Neural progenitor cell (in vitro differentiated cells): ENCODE data around the gene PCSK2. TPM values are rescaled to one million over a fixed set of nuclear protein-coding genes. Genes with fewer than 3 reads are reported as not detected.

ENCODE experiments used
- DNase-seq: peaks from one replicate; pipeline ENCODE4 v3.0.0-alpha.2; 2016; ENCODE audit warnings: low spot score
- H2AFZ ChIP-seq: fragments of 200-600 bp; sonication (generic); replicated peaks from 2 replicates; pipeline ENCODE4 v1.6.1; 2016; ENCODE audit warnings: antibody characterized with exemption
- H3F3A ChIP-seq: fragments of 200-600 bp; sonication (generic); 2 replicates; pipeline ENCODE4 v1.6.1; 2016; ENCODE audit warnings: antibody characterized with exemption, low read depth
- H3K27ac ChIP-seq: fragments of 200-600 bp; sonication (generic); 2 replicates; pipeline ENCODE4 v1.5.1; 2016; ENCODE audit warnings: mild to moderate bottlenecking
- H3K27me3 ChIP-seq: fragments of 200-600 bp; sonication (generic); 2 replicates; pipeline ENCODE4 v1.6.1; 2016; ENCODE audit warnings: mild to moderate bottlenecking, moderate library complexity
- H3K36me3 ChIP-seq: fragments of 200-600 bp; sonication (generic); 2 replicates; pipeline ENCODE4 v1.5.1; 2016
- H3K4me1 ChIP-seq: fragments of 200-600 bp; sonication (generic); 2 replicates; pipeline ENCODE4 v1.6.1; 2016; ENCODE audit warnings: mixed run types
- H3K4me2 ChIP-seq: fragments of 200-600 bp; sonication (generic); 2 replicates; pipeline ENCODE4 v1.6.1; 2016
- H3K4me3 ChIP-seq: fragments of 200-600 bp; sonication (generic); 2 replicates; pipeline ENCODE4 v1.5.1; 2016
- H3K79me2 ChIP-seq: fragments of 200-600 bp; sonication (generic); 2 replicates; pipeline ENCODE4 v1.6.1; 2016; ENCODE audit warnings: low read depth
- H3K9ac ChIP-seq: fragments of 200-600 bp; sonication (generic); 2 replicates; pipeline ENCODE4 v1.6.1; 2016
- H3K9me3 ChIP-seq: fragments of 200-600 bp; sonication (generic); 2 replicates; pipeline ENCODE4 v1.5.1; 2016; ENCODE audit warnings: low read depth
- H4K20me1 ChIP-seq: fragments of 200-600 bp; sonication (generic); 2 replicates; pipeline ENCODE4 v1.6.1; 2016; ENCODE audit warnings: low read depth
- H3K27ac Mint-ChIP-seq: 3 replicates; pipeline ENCODE4 v1.8.0; 2021; ENCODE audit warnings: mixed read lengths
- H3K27me3 Mint-ChIP-seq: 2 replicates; pipeline ENCODE4 v1.8.0; 2022; ENCODE audit warnings: low read depth, mild to moderate bottlenecking, inconsistent platforms, moderate library complexity, mixed read lengths; ENCODE audit not compliant: insufficient read depth
- H3K36me3 Mint-ChIP-seq: 3 replicates; pipeline ENCODE4 v1.8.0; 2021; ENCODE audit warnings: mixed read lengths
- H3K4me1 Mint-ChIP-seq: 3 replicates; pipeline ENCODE4 v1.8.0; 2021; ENCODE audit warnings: mixed read lengths
- H3K4me3 Mint-ChIP-seq: 3 replicates; pipeline ENCODE4 v1.8.0; 2021; ENCODE audit warnings: mild to moderate bottlenecking, moderate library complexity, mixed read lengths
- H3K9me3 Mint-ChIP-seq: 3 replicates; pipeline ENCODE4 v1.8.0; 2020; ENCODE audit warnings: mixed read lengths
- EZH2 ChIP-seq: fragments of 200-600 bp; sonication (generic); IDR thresholded peaks from 2 replicates; pipeline ENCODE4 v1.6.1; 2017; ENCODE audit warnings: antibody characterized with exemption, mild to moderate bottlenecking, moderate library complexity
- EZH2phosphoT487 ChIP-seq: fragments of 200-600 bp; sonication (generic); IDR thresholded peaks from 2 replicates; pipeline ENCODE4 v1.6.1; 2017; ENCODE audit warnings: antibody characterized with exemption
- total RNA-seq: library from RNA; depleted of rRNA; stranded (reverse); fragments of >200 nt; gene quantifications from 2 replicates; pipeline ENCODE4 v1.2.3, GENCODE V29; 2015; ENCODE audit warnings: low replicate concordance
- TF ChIP-seq, protein P1 (sequence below): fragments of 200-600 bp; sonication (generic); IDR thresholded peaks from 2 replicates; pipeline ENCODE4 v1.5.1; 2017; ENCODE audit warnings: antibody characterized with exemption, mild to moderate bottlenecking

The PCSK2 gene
- total RNA-seq, 1 donor from 2014 or later: 0.07 TPM

- no peak overlapping the region for H3K4me3 Mint-ChIP-seq
- H3K4me1 Mint-ChIP-seq: no peaks in the 10 kb centered on the region
- no peak overlapping the region for H3K4me2 ChIP-seq
- H3K9me3 ChIP-seq: no peaks in the 10 kb centered on the region
- H3K27ac Mint-ChIP-seq: no peak overlapping the region
- DNase-seq: no peak
- no peak for TF ChIP-seq EZH2phosphoT487
- TF ChIP-seq EZH2: no peak
- TF ChIP-seq, protein P1, sequence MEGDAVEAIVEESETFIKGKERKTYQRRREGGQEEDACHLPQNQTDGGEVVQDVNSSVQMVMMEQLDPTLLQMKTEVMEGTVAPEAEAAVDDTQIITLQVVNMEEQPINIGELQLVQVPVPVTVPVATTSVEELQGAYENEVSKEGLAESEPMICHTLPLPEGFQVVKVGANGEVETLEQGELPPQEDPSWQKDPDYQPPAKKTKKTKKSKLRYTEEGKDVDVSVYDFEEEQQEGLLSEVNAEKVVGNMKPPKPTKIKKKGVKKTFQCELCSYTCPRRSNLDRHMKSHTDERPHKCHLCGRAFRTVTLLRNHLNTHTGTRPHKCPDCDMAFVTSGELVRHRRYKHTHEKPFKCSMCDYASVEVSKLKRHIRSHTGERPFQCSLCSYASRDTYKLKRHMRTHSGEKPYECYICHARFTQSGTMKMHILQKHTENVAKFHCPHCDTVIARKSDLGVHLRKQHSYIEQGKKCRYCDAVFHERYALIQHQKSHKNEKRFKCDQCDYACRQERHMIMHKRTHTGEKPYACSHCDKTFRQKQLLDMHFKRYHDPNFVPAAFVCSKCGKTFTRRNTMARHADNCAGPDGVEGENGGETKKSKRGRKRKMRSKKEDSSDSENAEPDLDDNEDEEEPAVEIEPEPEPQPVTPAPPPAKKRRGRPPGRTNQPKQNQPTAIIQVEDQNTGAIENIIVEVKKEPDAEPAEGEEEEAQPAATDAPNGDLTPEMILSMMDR: no peak
- no peaks in the 10 kb centered on the region for H3K9me3 Mint-ChIP-seq
- no peaks in the 10 kb centered on the region for H4K20me1 ChIP-seq
- H3K4me1 ChIP-seq: no peaks in the 10 kb centered on the region
- no peaks in the 10 kb centered on the region for H3F3A ChIP-seq
- H3K4me3 ChIP-seq: no peak overlapping the region
- no peak overlapping the region for H3K27ac ChIP-seq
- H3K9ac ChIP-seq: no peak overlapping the region
- no peaks in the 10 kb centered on the region for H3K36me3 ChIP-seq
- H3K27me3 Mint-ChIP-seq: peaks cover 1% of the 10 kb centered on the region
- H3K27me3 ChIP-seq: no peaks in the 10 kb centered on the region
- H3K36me3 Mint-ChIP-seq: no peaks in the 10 kb centered on the region
- H3K79me2 ChIP-seq: no peaks in the 10 kb centered on the region
- no peak overlapping the region for H2AFZ ChIP-seq
Observed at GRCh38 chr20:17273717-17274116, 46.9 kb downstream of the PCSK2 start.

DNA sequence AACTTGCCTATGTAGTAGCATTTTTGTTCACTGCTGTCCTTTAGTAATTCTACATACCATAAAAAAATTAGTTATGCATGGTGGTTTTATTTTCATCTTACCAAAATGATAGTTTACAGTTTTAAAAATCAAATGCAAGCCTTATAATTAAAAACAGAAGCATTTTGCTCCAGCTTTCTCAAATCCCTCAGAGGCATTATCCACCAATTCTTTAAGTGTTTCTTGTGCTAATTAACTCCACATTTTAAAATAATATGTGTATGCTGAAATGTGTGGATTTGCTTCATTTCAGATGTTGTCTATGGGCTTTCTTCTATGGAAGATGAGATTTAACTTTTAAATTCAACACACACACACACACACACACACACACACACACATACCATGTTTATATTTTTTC is 49.3 kb downstream of the PCSK2 start:
- H2AFZ ChIP-seq: no peak overlapping the region
- no peaks in the 10 kb centered on the region for H3K36me3 ChIP-seq
- no peak overlapping the region for H3K4me3 ChIP-seq
- no peak overlapping the region for H3K4me2 ChIP-seq
- no peaks in the 10 kb centered on the region for H3K79me2 ChIP-seq
- Mint-ChIP-seq H3K4me3 (no peak overlapping the region), H3K9me3 (no peaks in the 10 kb centered on the region), H3K27ac (no peak overlapping the region), H3K27me3 (peaks cover 4% of the 10 kb centered on the region), H3K4me1 (no peaks in the 10 kb centered on the region), H3K36me3 (no peaks in the 10 kb centered on the region)
- no peaks in the 10 kb centered on the region for H4K20me1 ChIP-seq
- H3K9me3 ChIP-seq: no peaks in the 10 kb centered on the region
- no peak overlapping the region for H3K9ac ChIP-seq
- DNase-seq: no peak
- TF ChIP-seq EZH2phosphoT487 (no peak), EZH2 (no peak)
- TF ChIP-seq, protein P1: no peak
- no peak overlapping the region for H3K27ac ChIP-seq
- H3K4me1 ChIP-seq: no peaks in the 10 kb centered on the region
- H3F3A ChIP-seq: no peaks in the 10 kb centered on the region
- no peaks in the 10 kb centered on the region for H3K27me3 ChIP-seq

GRCh38 chr20:17281478-17281877 is 54.6 kb downstream of the PCSK2 start:
- Mint-ChIP-seq H3K4me3 (no peak overlapping the region), H3K27me3 (peaks cover 4% of the 10 kb centered on the region), H3K27ac (no peak overlapping the region), H3K36me3 (no peaks in the 10 kb centered on the region), H3K9me3 (no peaks in the 10 kb centered on the region), H3K4me1 (peaks cover 10% of the 10 kb centered on the region)
- no peak overlapping the region for H3K4me2 ChIP-seq
- peaks cover 9% of the 10 kb centered on the region for H3K4me1 ChIP-seq
- H3F3A ChIP-seq: peaks cover 10% of the 10 kb centered on the region
- H2AFZ ChIP-seq: no peak overlapping the region
- H3K79me2 ChIP-seq: no peaks in the 10 kb centered on the region
- H3K9me3 ChIP-seq: no peaks in the 10 kb centered on the region
- H3K36me3 ChIP-seq: no peaks in the 10 kb centered on the region
- H3K9ac ChIP-seq: no peak overlapping the region
- H3K4me3 ChIP-seq: no peak overlapping the region
- H3K27ac ChIP-seq: no peak overlapping the region
- DNase-seq: peak; percentile 74
- no peaks in the 10 kb centered on the region for H4K20me1 ChIP-seq
- H3K27me3 ChIP-seq: no peaks in the 10 kb centered on the region
- TF ChIP-seq EZH2: no peak
- TF ChIP-seq, protein P1: peak; percentile 72
- TF ChIP-seq EZH2phosphoT487: no peak
